ENCODE results near the gene EYA2.

EYA2 gene

GRCh38 chr20:46939031-46939965, 44.7 kb downstream of the EYA2 start:
- peak; percentile 15 for DNase-seq (ENCODE audit: low read depth)
- no peak overlapping the region for H3K4me3 ChIP-seq (ENCODE audit: low read depth, low read length)
- no peak for TF ChIP-seq CTCF (IDR thresholded peaks at IDR 0.05; ENCODE audit: insufficient read depth, low read depth, low read length, missing control alignments)

GRCh38 chr20:46940616-46941015, 46.0 kb downstream of the EYA2 start:
- no peak overlapping the region for H3K4me3 ChIP-seq (ENCODE audit: low read depth, low read length)
- DNase-seq (ENCODE audit: low read depth): no peak
- TF ChIP-seq CTCF (IDR thresholded peaks at IDR 0.05; ENCODE audit: insufficient read depth, low read depth, low read length, missing control alignments): no peak

GRCh38 chr20:46941404-46941803, 46.8 kb downstream of the EYA2 start:
- no peak for TF ChIP-seq CTCF (IDR thresholded peaks at IDR 0.05; ENCODE audit: insufficient read depth, low read depth, low read length, missing control alignments)

GRCh38 chr20:46943861-46944591, 49.4 kb downstream of the EYA2 start:
- H3K4me3 ChIP-seq (ENCODE audit: low read depth, low read length): no peak overlapping the region
- no peak for TF ChIP-seq CTCF (IDR thresholded peaks at IDR 0.05; ENCODE audit: insufficient read depth, low read depth, low read length, missing control alignments)
- no peak for DNase-seq (ENCODE audit: low read depth)

More at GRCh38 chr20:46941404-46941803, 46.8 kb downstream of the EYA2 start:
- no peak overlapping the region for H3K4me3 ChIP-seq (ENCODE audit: low read depth, low read length)
- DNase-seq (ENCODE audit: low read depth): no peak

- H3K4me3 ChIP-seq (ENCODE audit: low read depth, low read length): no peak overlapping the region
- DNase-seq (ENCODE audit: low read depth): no peak
- no peak for TF ChIP-seq CTCF (IDR thresholded peaks at IDR 0.05; ENCODE audit: insufficient read depth, low read depth, low read length, missing control alignments)
Measured at GRCh38 chr20:46945465-46945864, 50.8 kb downstream of the EYA2 start.

GRCh38 chr20:46946181-46946624, 51.6 kb downstream of the EYA2 start:
- no peak for TF ChIP-seq CTCF (IDR thresholded peaks at IDR 0.05; ENCODE audit: insufficient read depth, low read depth, low read length, missing control alignments)
- DNase-seq (ENCODE audit: low read depth): no peak
- H3K4me3 ChIP-seq (ENCODE audit: low read depth, low read length): no peak overlapping the region
